H1 (cell line): Measurements from ENCODE around the gene PAK5. TPM values are rescaled to one million over a fixed set of nuclear protein-coding genes. Genes with fewer than 3 reads are reported as not detected.

Source experiments
- BRCA1 ChIP-seq: IDR thresholded peaks from 2 replicates; pipeline ENCODE4 v1.6.1; 2012; ENCODE audit warnings: low read depth, low read length, improper control_type of control experiment
- CBX5 ChIP-seq: fragments of 300-800, 300-1000 bp; sonication (generic); IDR thresholded peaks from 2 replicates; pipeline ENCODE4 v1.7.1; 2016; ENCODE audit warnings: antibody characterized with exemption, low read length, low read depth
- EP300 ChIP-seq, 2 experiments: IDR thresholded peaks; 1 replicate in 1 of 2; 2 replicates in 1 of 2; pipeline ENCODE4 v1.6.1; 2011 to 2012; ENCODE audit warnings: low read depth in 2 of 2, low read length in 2 of 2, mild to moderate bottlenecking in 2 of 2, borderline replicate concordance in 1 of 2, inconsistent platforms in 1 of 2, moderate library complexity in 1 of 2
- NANOG ChIP-seq: IDR thresholded peaks from 2 replicates; pipeline ENCODE4 v1.6.1; 2011; ENCODE audit warnings: low read length, low read depth, mild to moderate bottlenecking, inconsistent platforms; ENCODE audit not compliant: insufficient read depth, poor library complexity, severe bottlenecking
- POU5F1 ChIP-seq: IDR thresholded peaks from 2 replicates; pipeline ENCODE4 v1.6.1; 2011; ENCODE audit warnings: low read depth, mild to moderate bottlenecking, low read length, moderate library complexity
- SP2 ChIP-seq: IDR thresholded peaks from 2 replicates; pipeline ENCODE4 v1.6.1; 2012; ENCODE audit warnings: mild to moderate bottlenecking, low read length, inconsistent platforms
- polyA plus RNA-seq, 7 experiments: library from polyadenylated mRNA; depleted of rRNA in 3 of 7; stranded (reverse) in 5 of 7; unstranded in 2 of 7; fragments of >200 nt in 5 of 7; fragments of 200-250 nt in 2 of 7; gene quantifications; 1 replicate in 5 of 7; 2 replicates in 1 of 7; 4 replicates in 1 of 7; pipeline versions ENCODE4 v1.2.1 to v1.2.3, GENCODE V29; 2011 to 2013; ENCODE audit warnings: missing spikeins in 2 of 7, mixed read lengths in 2 of 7
- total RNA-seq: library from RNA; stranded (reverse); fragmentation: NEBNext Ultra II Directional; extraction: Animal tissue kit (Norgen Biotek cat#: 25700); gene quantifications from 2 replicates; pipeline ENCODE4 v1.2.1, GENCODE V29; 2021

The PAK5 gene
- total and polyA plus RNA-seq, 2 of the 8 experiments (the other 6 are each of a cell fraction or from before 2014, with no cell fraction given): 0.54 to 0.80 TPM

- no peak for TF ChIP-seq NANOG
- no peak for TF ChIP-seq BRCA1
- TF ChIP-seq CBX5: no peak
- no peak for TF ChIP-seq POU5F1
- no peak for TF ChIP-seq EP300 (IDR thresholded peaks at IDR 0.05; ENCODE audit: borderline replicate concordance in 1 of 2, low read depth in 2 of 2, low read length in 2 of 2)
- TF ChIP-seq SP2: no peak
Measured at GRCh38 chr20:9775176-9775575, 63.7 kb downstream of the PAK5 start (continued).
